ENCODE measurements around the gene PAX4. TPM values are rescaled to one million over a fixed set of nuclear protein-coding genes. Genes with fewer than 3 reads are reported as not detected.

PAX4 gene
- total RNA-seq, 1 experiment from 2014 or later, result not detected

GRCh38 chr7:127612263-127612662 is 5.7 kb downstream of the PAX4 start:
- no peak overlapping the region for H2BK15ac ChIP-seq (ENCODE audit: low read depth, low read length)
- no CpG with 5 or more reads among the region's 1 CpG for WGBS (ENCODE audit: extremely low coverage, insufficient read length, low lambda C conversion rate)

More at GRCh38 chr7:127612263-127612662, 5.7 kb downstream of the PAX4 start:
- Histone ChIP-seq H3K27me3 (ENCODE audit: insufficient read depth, low read length) (peaks cover 3% of the 10 kb centered on the region), H4K8ac (replicated peaks; ENCODE audit: insufficient read length, low read depth, low read length) (no peak overlapping the region), H3K27ac (ENCODE audit: insufficient read length, low read depth, low read length) (no peak overlapping the region), H3K23ac (ENCODE audit: insufficient read length, low read depth, low read length) (no peak overlapping the region), H3K4me2 (ENCODE audit: insufficient read depth, insufficient read length, low read length) (no peak overlapping the region), H2BK12ac (ENCODE audit: insufficient read length, low read depth, low read length) (no peak overlapping the region), H3K14ac (ENCODE audit: insufficient read depth, low read length) (no peak overlapping the region), H3K79me2 (ENCODE audit: insufficient read depth, low read length) (no peaks in the 10 kb centered on the region), H2AK5ac (ENCODE audit: insufficient read length, low read length) (no peak overlapping the region), H3K4me1 (ENCODE audit: insufficient read depth, low read length) (no peaks in the 10 kb centered on the region), H4K20me1 (ENCODE audit: control insufficient read depth, insufficient read depth, insufficient read length) (no peaks in the 10 kb centered on the region), H2BK120ac (ENCODE audit: low read depth, low read length, poor library complexity, severe bottlenecking) (no peak overlapping the region), H2AFZ (ENCODE audit: low read length) (no peak overlapping the region), H2BK5ac (ENCODE audit: insufficient read length, low read length) (no peak overlapping the region), H3K9me3 (ENCODE audit: control insufficient read depth, low read depth, low read length) (no peaks in the 10 kb centered on the region), H4K91ac (ENCODE audit: insufficient read length, low read depth, low read length) (no peak overlapping the region), H3K4ac (ENCODE audit: low read depth, low read length) (no peak overlapping the region), H4K5ac (ENCODE audit: insufficient read length, low read depth, low read length) (no peak overlapping the region), H3K18ac (ENCODE audit: insufficient read length, low read depth, low read length) (no peak overlapping the region), H2BK20ac (ENCODE audit: low read depth, low read length, poor library complexity, severe bottlenecking) (no peak overlapping the region), H3K9ac (ENCODE audit: extremely low read depth, insufficient read length, low read length) (no peak overlapping the region), H3K56ac (ENCODE audit: insufficient read length, low read depth, low read length) (no peak overlapping the region), H3T11ph (ENCODE audit: low read length) (no peak overlapping the region), H3K79me1 (ENCODE audit: insufficient read depth, low read depth, low read length, poor library complexity, severe bottlenecking) (no peaks in the 10 kb centered on the region), H3K23me2 (ENCODE audit: insufficient read length, low read depth, low read length, poor library complexity, severe bottlenecking) (no peaks in the 10 kb centered on the region)
- Mint-ChIP-seq H3K27me3 (ENCODE audit: low read depth) (peaks cover 57% of the 10 kb centered on the region), H3K36me3 (ENCODE audit: insufficient read depth in 1 of 3, low read depth in 3 of 3) (peaks cover 0 to 4% (median 0%) of the 10 kb centered on the region in 3 experiments; a peak in 4 of 7 replicates), H3K4me3 (no peak overlapping the region), H3K27ac (no peak overlapping the region; a peak in 1 of 7 replicates), H3K4me1 (0 out of 4 replicates have a peak, but pooled peaks cover 0 to 2% of the 10 kb centered on the region in 2 experiments), H3K9me3 (peaks cover 7 to 8% of the 10 kb centered on the region in 2 experiments; a peak in 4 of 5 replicates)
- no peak for TF ChIP-seq CTCF (conservative IDR thresholded peaks at IDR 0.05)
- no peak for DNase-seq
